Mesendoderm (in vitro differentiated cells): ENCODE data around the gene GALNT13.

ENCODE experiments used
- DNase-seq: peaks from one replicate; pipeline ENCODE4 v3.0.0; 2013
- H2AK5ac ChIP-seq: 2 replicates; pipeline ENCODE4 v1.6.1; 2013; ENCODE audit warnings: low read length, inconsistent platforms
- H2BK120ac ChIP-seq: 2 replicates; pipeline ENCODE4 v1.6.1; 2013; ENCODE audit warnings: low read depth, mild to moderate bottlenecking, low read length, moderate library complexity, mixed read lengths
- H2BK15ac ChIP-seq: replicated peaks from 2 replicates; pipeline ENCODE4 v1.6.1; 2013; ENCODE audit warnings: low read depth, mild to moderate bottlenecking, moderate library complexity
- H2BK5ac ChIP-seq: 2 replicates; pipeline ENCODE4 v1.6.1; 2013; ENCODE audit warnings: low read length, inconsistent platforms
- H3K18ac ChIP-seq: 2 replicates; pipeline ENCODE4 v1.6.1; 2013; ENCODE audit warnings: mild to moderate bottlenecking, low read length, mixed read lengths
- H3K23ac ChIP-seq: one replicate; pipeline ENCODE4 v1.6.1; 2013; ENCODE audit warnings: low read length
- H3K27ac ChIP-seq: 2 replicates; pipeline ENCODE4 v1.5.1; 2013; ENCODE audit warnings: low read depth, mild to moderate bottlenecking, inconsistent platforms, low read length, moderate library complexity
- H3K27me3 ChIP-seq: 2 replicates; pipeline ENCODE4 v1.6.1; 2013; ENCODE audit warnings: low read length, control low read depth, mild to moderate bottlenecking, inconsistent platforms; ENCODE audit not compliant: insufficient read depth, poor library complexity
- H3K36me3 ChIP-seq: 2 replicates; pipeline ENCODE4 v1.6.1; 2013; ENCODE audit warnings: low read length, inconsistent platforms; ENCODE audit not compliant: control insufficient read depth, insufficient read depth
- H3K4ac ChIP-seq: one replicate; pipeline ENCODE4 v1.6.1; 2013; ENCODE audit warnings: low read depth, mild to moderate bottlenecking, low read length, moderate library complexity
- H3K4me1 ChIP-seq: 2 replicates; pipeline ENCODE4 v1.6.1; 2013; ENCODE audit warnings: low read depth, low read length, inconsistent platforms; ENCODE audit not compliant: control insufficient read depth
- H3K4me2 ChIP-seq: 2 replicates; pipeline ENCODE4 v1.6.1; 2013; ENCODE audit warnings: low read length
- H3K4me3 ChIP-seq: 2 replicates; pipeline ENCODE4 v1.5.1; 2013; ENCODE audit warnings: mild to moderate bottlenecking, low read length
- H3K56ac ChIP-seq: one replicate; pipeline ENCODE4 v1.6.1; 2013; ENCODE audit warnings: low read length
- H3K79me1 ChIP-seq: 2 replicates; pipeline ENCODE4 v1.6.1; 2013; ENCODE audit warnings: low read length, inconsistent platforms
- H3K79me2 ChIP-seq: 2 replicates; pipeline ENCODE4 v1.6.1; 2013; ENCODE audit warnings: mild to moderate bottlenecking, low read length; ENCODE audit not compliant: control insufficient read depth, insufficient read depth
- H3K9ac ChIP-seq: 2 replicates; pipeline ENCODE4 v1.6.1; 2013; ENCODE audit warnings: low read length, inconsistent platforms
- H4K5ac ChIP-seq: one replicate; pipeline ENCODE4 v1.6.1; 2013; ENCODE audit warnings: low read length
- H4K8ac ChIP-seq: one replicate; pipeline ENCODE4 v1.6.1; 2013; ENCODE audit warnings: low read depth, mild to moderate bottlenecking, control low read depth, low read length, moderate library complexity
- WGBS: extraction: QIAGEN DNeasy Blood & Tissue Kit; methylation state at CpG from one replicate; pipeline ENCODE4 v1.1.7; 2013; ENCODE audit warnings: low lambda C conversion rate, missing lambda C conversion rate; ENCODE audit not compliant: insufficient coverage; ENCODE audit errors: extremely low coverage; 5-methylcytosine and 5-hydroxymethylcytosine counted together

The GALNT13 gene

DNA sequence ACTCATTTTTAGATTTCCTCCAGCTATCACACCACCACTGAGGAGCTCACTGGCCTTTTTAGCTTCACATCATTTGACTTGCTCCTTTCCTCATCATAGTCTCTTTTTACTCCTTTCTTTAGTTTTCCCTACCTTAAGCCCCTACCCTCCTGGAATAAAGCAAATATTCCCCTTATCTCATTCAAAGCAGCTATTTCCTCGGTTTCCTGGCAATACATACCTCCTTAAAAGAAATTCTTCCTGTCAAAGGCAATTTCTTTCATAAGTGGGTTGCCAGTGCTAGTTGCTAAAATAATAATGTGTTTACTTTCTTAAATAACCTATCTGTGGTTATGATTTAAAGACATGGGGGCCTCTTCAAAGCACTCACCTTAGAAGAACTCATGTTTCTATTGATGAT is 359.3 kb downstream of the GALNT13 start:
- H3K79me1 ChIP-seq: no peaks in the 10 kb centered on the region
- no peak overlapping the region for H3K18ac ChIP-seq
- H4K5ac ChIP-seq: no peak overlapping the region
- H3K4ac ChIP-seq: no peak overlapping the region
- no peak overlapping the region for H4K8ac ChIP-seq
- H2AK5ac ChIP-seq: no peak overlapping the region
- no peaks in the 10 kb centered on the region for H3K4me1 ChIP-seq
- H3K27me3 ChIP-seq: no peaks in the 10 kb centered on the region
- no peak overlapping the region for H2BK15ac ChIP-seq
- H3K79me2 ChIP-seq: no peaks in the 10 kb centered on the region
- no peak for DNase-seq
- no peak overlapping the region for H3K4me2 ChIP-seq
- H3K23ac ChIP-seq: no peak overlapping the region
- no CpG with 5 or more reads among the region's 1 CpG for WGBS
- H3K27ac ChIP-seq: no peak overlapping the region
- H3K4me3 ChIP-seq: no peak overlapping the region
- H2BK5ac ChIP-seq: no peak overlapping the region
- H3K36me3 ChIP-seq: no peaks in the 10 kb centered on the region
- H2BK120ac ChIP-seq: no peak overlapping the region
- H3K56ac ChIP-seq: no peak overlapping the region
- H3K9ac ChIP-seq: no peak overlapping the region

DNA sequence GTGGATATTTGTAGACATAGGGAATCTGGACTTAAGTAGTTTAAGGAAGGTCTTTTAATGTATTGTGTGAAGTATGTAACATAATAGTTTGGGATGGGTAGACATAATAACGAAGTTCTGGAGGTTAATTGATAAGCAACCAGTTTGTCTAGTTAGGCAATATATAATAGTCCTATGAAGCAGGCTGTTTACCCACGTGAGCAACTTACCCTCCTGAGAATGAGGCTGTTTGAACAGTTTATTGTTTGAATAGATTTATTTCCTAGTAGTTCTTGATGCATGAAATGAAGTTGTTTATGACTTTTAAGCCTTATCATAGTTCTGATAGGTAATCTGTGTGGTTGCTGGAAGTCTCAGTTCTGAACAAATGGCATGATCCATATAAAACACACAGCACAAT is 361.5 kb downstream of the GALNT13 start:
- H3K79me2 ChIP-seq: no peaks in the 10 kb centered on the region
- H2BK5ac ChIP-seq: no peak overlapping the region
- WGBS: no CpG with 5 or more reads among the region's 2 CpGs
- no peak overlapping the region for H3K4me2 ChIP-seq
- no peak overlapping the region for H2BK15ac ChIP-seq
- H3K56ac ChIP-seq: no peak overlapping the region
- no peak overlapping the region for H3K9ac ChIP-seq
- no peak overlapping the region for H4K8ac ChIP-seq
- H4K5ac ChIP-seq: no peak overlapping the region
- H3K4me1 ChIP-seq: no peaks in the 10 kb centered on the region
- no peak overlapping the region for H3K4me3 ChIP-seq
- no peak overlapping the region for H3K4ac ChIP-seq
- no peaks in the 10 kb centered on the region for H3K27me3 ChIP-seq
- no peak overlapping the region for H2AK5ac ChIP-seq
- H3K36me3 ChIP-seq: no peaks in the 10 kb centered on the region
- H3K79me1 ChIP-seq: no peaks in the 10 kb centered on the region
- no peak for DNase-seq
- H3K18ac ChIP-seq: no peak overlapping the region
- no peak overlapping the region for H3K23ac ChIP-seq
- no peak overlapping the region for H2BK120ac ChIP-seq
- H3K27ac ChIP-seq: no peak overlapping the region

DNA sequence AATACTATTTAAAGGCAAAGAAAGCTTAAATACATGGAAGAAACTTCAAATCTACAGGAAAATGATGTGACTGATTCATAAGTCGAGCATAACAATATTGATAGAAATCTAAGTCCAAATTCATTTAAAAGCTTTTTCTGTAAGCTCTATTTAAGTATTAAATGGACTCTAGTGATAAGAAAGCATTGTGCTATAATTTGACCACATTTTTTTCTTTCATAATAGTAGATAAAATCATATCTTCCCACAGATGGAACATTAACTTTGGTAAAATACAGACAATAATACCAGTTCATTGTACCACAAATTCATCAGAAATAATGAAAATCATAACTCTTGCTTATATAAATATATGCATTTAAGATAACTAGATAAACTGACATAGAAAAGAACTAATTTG is 366.5 kb downstream of the GALNT13 start:
- no peak for DNase-seq
- H2BK5ac ChIP-seq: no peak overlapping the region
- H3K27ac ChIP-seq: no peak overlapping the region
- no peak overlapping the region for H4K5ac ChIP-seq
- no peak overlapping the region for H3K18ac ChIP-seq
- H3K79me2 ChIP-seq: no peaks in the 10 kb centered on the region
- no peak overlapping the region for H3K9ac ChIP-seq
- H2AK5ac ChIP-seq: no peak overlapping the region
- no peaks in the 10 kb centered on the region for H3K4me1 ChIP-seq
- no peak overlapping the region for H3K4ac ChIP-seq
- no peak overlapping the region for H2BK120ac ChIP-seq
- H4K8ac ChIP-seq: no peak overlapping the region
- H3K23ac ChIP-seq: no peak overlapping the region
- no peak overlapping the region for H3K4me3 ChIP-seq
- no peak overlapping the region for H3K56ac ChIP-seq
- no peak overlapping the region for H2BK15ac ChIP-seq
- H3K36me3 ChIP-seq: no peaks in the 10 kb centered on the region
- no peaks in the 10 kb centered on the region for H3K79me1 ChIP-seq
- no CpG with 5 or more reads among the region's 1 CpG for WGBS
- no peaks in the 10 kb centered on the region for H3K27me3 ChIP-seq
- H3K4me2 ChIP-seq: no peak overlapping the region

DNA sequence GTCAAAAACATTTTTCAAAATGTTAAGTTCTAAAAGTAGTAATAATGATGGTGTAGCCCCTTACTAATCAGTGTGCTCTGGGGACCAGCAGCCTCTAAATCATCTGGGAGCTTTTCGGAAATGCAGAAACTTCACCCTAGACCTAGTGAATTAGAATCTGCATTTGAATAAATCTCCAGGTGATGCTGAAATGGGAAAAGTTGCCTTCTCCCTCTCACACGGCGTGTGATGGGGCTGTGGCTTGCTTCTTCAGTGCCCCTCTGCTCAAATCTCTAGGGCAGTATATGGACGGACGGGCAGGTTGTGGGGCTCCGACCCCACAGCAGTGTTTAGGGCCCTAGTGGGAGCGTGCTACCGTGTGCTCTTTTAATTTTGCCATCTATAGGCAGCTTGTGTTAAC is 368.6 kb downstream of the GALNT13 start:
- Histone ChIP-seq H3K36me3 (no peaks in the 10 kb centered on the region), H3K4me3 (no peak overlapping the region), H3K27me3 (no peaks in the 10 kb centered on the region), H3K27ac (no peak overlapping the region), H4K5ac (no peak overlapping the region), H3K4ac (no peak overlapping the region), H3K23ac (no peak overlapping the region), H2AK5ac (no peak overlapping the region), H3K4me2 (no peak overlapping the region), H3K4me1 (no peaks in the 10 kb centered on the region), H4K8ac (no peak overlapping the region), H3K18ac (no peak overlapping the region), H3K9ac (no peak overlapping the region), H2BK120ac (no peak overlapping the region), H2BK15ac (no peak overlapping the region), H3K56ac (no peak overlapping the region), H3K79me1 (no peaks in the 10 kb centered on the region), H2BK5ac (no peak overlapping the region), H3K79me2 (no peaks in the 10 kb centered on the region)
- WGBS: no CpG with 5 or more reads among the region's 8 CpGs
- DNase-seq: no peak

DNA sequence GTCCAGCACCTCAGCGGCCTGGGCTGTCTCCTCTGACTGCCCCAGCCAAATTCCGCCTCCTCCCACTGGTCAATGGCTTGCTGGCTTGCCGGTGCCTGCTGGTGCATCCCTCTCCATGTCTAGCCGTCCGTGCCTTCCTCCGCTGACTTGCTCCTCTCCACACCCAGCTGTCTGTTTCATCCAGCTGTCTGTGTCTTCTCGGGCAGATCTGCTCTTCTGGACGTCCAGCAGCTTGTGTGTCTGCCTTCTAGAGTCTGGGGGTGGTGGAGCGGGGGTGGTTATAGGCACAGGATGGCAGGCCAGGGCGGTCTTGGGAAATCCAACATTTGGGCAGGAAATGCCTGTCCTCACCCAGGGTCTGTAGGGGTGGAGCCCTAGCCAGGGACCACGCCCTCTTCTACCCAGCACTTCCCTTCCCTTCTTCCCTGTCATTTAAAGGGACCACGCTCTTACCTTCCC is 369.2 kb downstream of the GALNT13 start:
- DNase-seq: peak; percentile 14
- H3K9ac ChIP-seq: no peak overlapping the region
- H3K4ac ChIP-seq: no peak overlapping the region
- H3K56ac ChIP-seq: no peak overlapping the region
- no peaks in the 10 kb centered on the region for H3K27me3 ChIP-seq
- H3K4me2 ChIP-seq: no peak overlapping the region
- H3K27ac ChIP-seq: no peak overlapping the region
- H3K79me2 ChIP-seq: no peaks in the 10 kb centered on the region
- WGBS: no CpG with 5 or more reads among the region's 12 CpGs
- no peak overlapping the region for H2BK5ac ChIP-seq
- H2BK15ac ChIP-seq: no peak overlapping the region
- no peaks in the 10 kb centered on the region for H3K36me3 ChIP-seq
- no peak overlapping the region for H3K23ac ChIP-seq
- no peaks in the 10 kb centered on the region for H3K79me1 ChIP-seq
- H2BK120ac ChIP-seq: no peak overlapping the region
- H3K18ac ChIP-seq: no peak overlapping the region
- H3K4me1 ChIP-seq: no peaks in the 10 kb centered on the region
- no peak overlapping the region for H4K8ac ChIP-seq
- no peak overlapping the region for H2AK5ac ChIP-seq
- no peak overlapping the region for H4K5ac ChIP-seq
- no peak overlapping the region for H3K4me3 ChIP-seq

DNA sequence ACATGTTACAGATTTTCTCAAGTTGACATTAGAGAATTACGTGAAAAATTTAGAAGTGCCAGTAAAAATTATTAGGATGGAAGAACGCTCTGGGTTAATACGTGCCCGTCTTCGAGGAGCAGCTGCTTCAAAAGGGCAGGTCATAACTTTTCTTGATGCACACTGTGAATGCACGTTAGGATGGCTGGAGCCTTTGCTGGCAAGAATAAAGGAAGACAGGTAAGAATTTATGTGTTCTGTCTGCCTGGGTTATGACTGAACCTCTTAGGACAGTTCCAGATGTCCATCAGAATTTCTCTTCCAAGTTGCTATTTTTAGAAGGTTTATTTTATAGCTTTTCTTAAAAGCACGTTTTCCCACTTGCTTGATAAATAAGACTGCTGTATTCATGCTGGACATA is 371.0 kb downstream of the GALNT13 start:
- Histone ChIP-seq H2BK5ac (no peak overlapping the region), H3K79me1 (no peaks in the 10 kb centered on the region), H3K4me1 (no peaks in the 10 kb centered on the region), H4K5ac (no peak overlapping the region), H4K8ac (no peak overlapping the region), H3K9ac (no peak overlapping the region), H3K36me3 (no peaks in the 10 kb centered on the region), H3K27ac (no peak overlapping the region), H3K4me3 (no peak overlapping the region), H3K56ac (no peak overlapping the region), H3K4ac (no peak overlapping the region), H3K79me2 (no peaks in the 10 kb centered on the region), H3K4me2 (no peak overlapping the region), H3K23ac (no peak overlapping the region), H2AK5ac (no peak overlapping the region), H2BK120ac (no peak overlapping the region), H3K18ac (no peak overlapping the region), H3K27me3 (no peaks in the 10 kb centered on the region), H2BK15ac (no peak overlapping the region)
- DNase-seq: no peak
- no CpG with 5 or more reads among the region's 7 CpGs for WGBS
